Mucosa of rectum (tissue), 2 donors: ENCODE measurements around the gene SRBD1.

ENCODE experiments used
- H3K27ac ChIP-seq, 2 donors: one replicate each; pipeline ENCODE4 v1.7.0; 2013; ENCODE audit warnings: inconsistent platforms in 2 of 2, low read depth in 2 of 2, low read length in 2 of 2
- H3K27me3 ChIP-seq, 2 donors: one replicate each; pipeline ENCODE4 v1.7.0; 2013; ENCODE audit warnings: low read length in 2 of 2; ENCODE audit not compliant: control insufficient read depth in 2 of 2, insufficient read depth in 2 of 2
- H3K36me3 ChIP-seq, 2 donors: one replicate each; pipeline ENCODE4 v1.7.0; 2013; ENCODE audit warnings: low read length in 2 of 2; ENCODE audit not compliant: control insufficient read depth in 2 of 2, insufficient read depth in 2 of 2
- H3K4me1 ChIP-seq, 2 donors: one replicate each; pipeline ENCODE4 v1.7.0; 2013; ENCODE audit warnings: low read length in 2 of 2, mild to moderate bottlenecking in 1 of 2; ENCODE audit not compliant: control insufficient read depth in 2 of 2, insufficient read depth in 2 of 2
- H3K4me3 ChIP-seq, 2 donors: one replicate each; pipeline ENCODE4 v1.7.0; 2013; ENCODE audit warnings: low read length in 2 of 2
- H3K9ac ChIP-seq, 2 donors: one replicate each; pipeline ENCODE4 v1.7.0; 2013; ENCODE audit warnings: low read length in 2 of 2, low read depth in 1 of 2, mild to moderate bottlenecking in 1 of 2
- H3K9me3 ChIP-seq, 2 donors: one replicate each; pipeline ENCODE4 v1.7.0; 2013; ENCODE audit warnings: low read length in 2 of 2; ENCODE audit not compliant: control insufficient read depth in 2 of 2
- donor health status: healthy.
- donor health status: Normal muscosa, but diverticular disease.

Gene SRBD1

DNA sequence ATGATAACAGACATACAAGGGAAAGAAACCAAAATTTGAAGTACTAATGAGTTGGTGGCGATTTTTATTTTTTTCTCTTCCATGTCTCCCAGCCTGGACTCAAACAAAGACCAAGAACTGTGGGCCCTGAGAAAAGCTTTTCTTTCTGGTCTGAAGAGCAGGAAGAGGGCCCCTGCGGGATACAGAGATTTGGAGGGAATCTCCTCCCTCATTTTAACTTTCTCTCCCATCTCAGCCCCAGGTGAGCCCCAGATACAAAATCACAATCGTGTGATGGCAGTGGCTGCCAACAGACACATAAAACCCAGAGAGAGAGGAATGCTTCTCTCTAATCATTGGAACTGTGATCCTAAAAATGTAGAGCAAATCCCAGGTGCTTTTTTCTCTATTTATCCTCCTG is 20.9 kb upstream of the SRBD1 start:
- Histone ChIP-seq H3K4me1 (no peaks in the 10 kb centered on the region), H3K9ac (no peak overlapping the region), H3K36me3 (no peaks in the 10 kb centered on the region), H3K27ac (no peak overlapping the region), H3K9me3 (no peaks in the 10 kb centered on the region), H3K27me3 (no peaks in the 10 kb centered on the region), H3K4me3 (no peak overlapping the region)

DNA sequence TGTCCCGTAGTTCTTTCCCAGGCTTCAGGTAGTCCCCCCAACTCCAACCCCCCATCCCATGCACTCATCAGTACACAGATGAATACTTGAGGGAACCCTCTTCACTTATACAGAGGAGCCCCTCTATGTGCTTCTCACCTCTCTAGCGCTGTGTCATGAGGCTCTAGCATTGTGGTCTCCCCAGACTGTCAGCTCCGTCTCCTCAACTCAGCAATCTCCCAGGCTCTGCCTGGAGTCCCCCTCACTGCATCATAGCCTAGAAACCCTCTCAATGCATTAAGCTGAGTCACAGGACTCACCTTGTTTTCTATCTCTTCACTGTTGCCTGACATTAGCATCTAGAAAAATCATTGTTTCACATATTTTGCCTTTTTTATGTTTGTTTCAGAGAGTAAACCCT is 20.3 kb upstream of the SRBD1 start:
- no peak overlapping the region for H3K27ac ChIP-seq
- H3K9me3 ChIP-seq, result no peaks in the 10 kb centered on the region
- no peak overlapping the region for H3K9ac ChIP-seq
- no peaks in the 10 kb centered on the region for H3K36me3 ChIP-seq
- H3K27me3 ChIP-seq, result no peaks in the 10 kb centered on the region
- no peak overlapping the region for H3K4me3 ChIP-seq
- peaks cover 0 to 2% of the 10 kb centered on the region in 2 donors for H3K4me1 ChIP-seq

DNA sequence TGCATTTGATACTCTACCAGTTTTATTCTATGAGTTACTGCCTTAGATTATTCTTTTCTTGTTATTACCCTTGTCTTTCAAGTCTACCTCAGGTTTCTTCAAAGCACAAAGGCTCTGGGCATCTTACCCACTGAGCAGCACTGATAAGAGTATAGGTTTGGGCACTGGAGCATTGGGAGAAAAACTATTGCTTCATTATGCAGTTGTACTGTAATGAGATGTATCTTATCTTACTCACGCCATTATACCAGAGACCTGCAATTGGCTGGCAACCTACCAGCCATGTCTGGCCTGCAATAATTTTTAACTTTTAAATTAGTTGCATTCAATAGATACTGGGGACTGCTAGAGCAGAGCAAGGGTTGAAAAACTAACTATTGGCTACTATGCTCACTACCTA is 18.9 kb upstream of the SRBD1 start:
- no peak overlapping the region for H3K27ac ChIP-seq

DNA sequence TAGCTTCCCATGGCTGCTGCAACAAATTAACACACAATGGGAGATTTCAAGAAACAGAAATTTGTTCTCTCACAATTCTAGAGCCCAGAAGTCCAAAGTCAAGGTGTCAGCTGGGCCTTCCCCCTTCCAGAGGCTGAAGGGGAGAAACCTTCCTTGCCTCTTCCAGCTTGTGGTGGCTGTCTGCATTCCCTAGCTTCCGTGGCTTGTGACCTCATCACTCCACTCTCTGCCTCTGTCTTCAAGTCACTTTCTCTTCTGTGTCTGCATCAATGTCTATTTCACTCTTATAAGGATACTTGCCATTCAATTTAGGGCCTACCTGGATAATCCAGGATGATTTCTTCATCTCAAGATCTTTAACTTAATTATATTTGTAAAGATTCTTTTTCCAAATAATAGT is 16.8 kb upstream of the SRBD1 start:
- Histone ChIP-seq H3K27me3 (no peaks in the 10 kb centered on the region), H3K4me1 (peaks cover 0 to 2% of the 10 kb centered on the region in 2 donors), H3K9ac (no peak overlapping the region), H3K4me3 (no peak overlapping the region), H3K36me3 (no peaks in the 10 kb centered on the region), H3K27ac (no peak overlapping the region), H3K9me3 (no peaks in the 10 kb centered on the region)

More for the DNA sequence above, 18.9 kb upstream of the SRBD1 start:
- Histone ChIP-seq H3K36me3 (no peaks in the 10 kb centered on the region), H3K27me3 (no peaks in the 10 kb centered on the region), H3K9ac (no peak overlapping the region), H3K9me3 (no peaks in the 10 kb centered on the region), H3K4me3 (no peak overlapping the region), H3K4me1 (peaks cover 0 to 2% of the 10 kb centered on the region in 2 donors)

DNA sequence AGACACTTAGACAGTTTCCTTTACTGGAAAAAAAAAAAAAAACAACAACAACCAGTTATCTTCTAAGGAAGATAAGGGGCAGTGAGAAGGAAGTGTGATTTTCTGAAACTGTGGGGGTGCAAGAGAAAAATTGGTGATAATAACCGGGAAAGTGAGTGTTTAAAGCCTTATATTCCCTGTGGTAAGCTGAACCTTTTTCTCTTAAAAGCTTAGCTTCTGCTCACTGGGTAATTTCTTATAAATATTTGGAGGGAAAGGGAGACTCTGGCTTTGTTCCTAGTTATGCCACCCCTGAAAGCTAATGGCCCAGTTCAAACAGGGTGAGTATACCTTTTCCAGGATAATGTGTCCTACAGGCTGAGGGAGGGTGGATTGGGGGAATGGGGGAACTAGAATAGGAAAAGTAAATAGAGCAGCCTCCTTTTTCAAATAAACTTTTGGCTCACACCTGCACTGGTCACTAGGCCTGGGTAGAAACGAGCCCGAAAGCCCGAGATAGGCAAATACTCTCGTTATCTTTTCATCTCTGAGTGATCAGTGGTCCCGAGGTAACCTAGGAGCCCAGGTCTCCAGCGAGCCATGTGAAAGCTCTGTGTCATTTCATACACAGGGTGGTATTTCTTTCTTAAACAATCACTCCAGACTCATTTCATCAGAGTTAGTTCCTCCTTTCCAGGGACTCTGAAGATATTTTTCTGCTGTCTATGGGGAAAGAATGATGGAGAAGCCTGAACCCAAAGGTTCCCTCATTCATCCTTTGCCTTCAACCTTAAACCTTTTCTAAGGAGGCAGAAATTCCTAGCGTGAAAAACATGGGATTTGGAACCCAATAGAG is 15.5 kb upstream of the SRBD1 start:
- Histone ChIP-seq H3K4me3 (no peak overlapping the region), H3K27ac (no peak overlapping the region), H3K27me3 (no peaks in the 10 kb centered on the region), H3K9me3 (no peaks in the 10 kb centered on the region), H3K9ac (no peak overlapping the region), H3K36me3 (no peaks in the 10 kb centered on the region), H3K4me1 (peaks cover 0 to 2% of the 10 kb centered on the region in 2 donors)

DNA sequence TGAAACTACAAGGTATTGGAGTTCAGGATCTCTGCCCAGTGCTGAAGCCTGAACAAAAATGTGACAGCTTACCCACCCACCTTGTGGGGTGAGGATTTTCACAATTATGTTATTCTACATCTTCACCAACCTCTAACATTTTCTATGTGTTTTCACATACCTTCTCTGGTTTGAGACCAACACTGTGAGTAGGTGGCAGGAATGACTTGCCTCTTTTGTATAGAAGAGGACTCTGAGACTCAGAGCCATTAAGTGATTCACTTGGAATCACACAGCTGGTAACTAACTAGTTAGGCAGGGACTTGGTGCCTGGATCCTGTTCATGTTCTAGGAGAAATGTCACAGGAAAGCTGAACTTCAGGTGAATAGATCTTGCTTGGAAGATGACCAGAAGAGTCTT is 14.8 kb upstream of the SRBD1 start:
- Histone ChIP-seq H3K27me3 (no peaks in the 10 kb centered on the region), H3K36me3 (no peaks in the 10 kb centered on the region), H3K4me3 (no peak overlapping the region), H3K9ac (no peak overlapping the region), H3K9me3 (no peaks in the 10 kb centered on the region), H3K27ac (no peak overlapping the region), H3K4me1 (peaks cover 0 to 2% of the 10 kb centered on the region in 2 donors)

DNA sequence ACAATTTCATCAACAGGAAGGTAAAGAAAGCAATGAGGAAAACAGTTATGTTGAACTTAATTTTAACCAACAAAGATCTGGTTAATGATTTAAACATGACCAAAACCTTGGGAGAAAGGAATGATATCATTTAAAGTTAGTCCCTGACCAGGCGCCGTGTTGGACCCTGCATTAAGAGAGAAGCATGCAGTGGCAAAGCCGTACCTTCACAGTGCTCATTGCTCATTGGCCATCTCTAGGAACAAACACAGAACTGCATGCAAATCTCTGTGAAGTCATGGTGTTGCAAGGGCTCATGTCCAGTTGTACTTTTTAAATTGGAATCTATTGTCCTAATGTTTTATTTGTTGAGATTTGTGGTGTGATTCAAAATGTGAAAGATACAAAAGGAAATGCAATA is 12.0 kb upstream of the SRBD1 start:
- Histone ChIP-seq H3K36me3 (no peaks in the 10 kb centered on the region), H3K9ac (no peak overlapping the region), H3K4me1 (peaks cover 0 to 2% of the 10 kb centered on the region in 2 donors), H3K9me3 (no peaks in the 10 kb centered on the region), H3K4me3 (no peak overlapping the region), H3K27ac (no peak overlapping the region), H3K27me3 (no peaks in the 10 kb centered on the region)

DNA sequence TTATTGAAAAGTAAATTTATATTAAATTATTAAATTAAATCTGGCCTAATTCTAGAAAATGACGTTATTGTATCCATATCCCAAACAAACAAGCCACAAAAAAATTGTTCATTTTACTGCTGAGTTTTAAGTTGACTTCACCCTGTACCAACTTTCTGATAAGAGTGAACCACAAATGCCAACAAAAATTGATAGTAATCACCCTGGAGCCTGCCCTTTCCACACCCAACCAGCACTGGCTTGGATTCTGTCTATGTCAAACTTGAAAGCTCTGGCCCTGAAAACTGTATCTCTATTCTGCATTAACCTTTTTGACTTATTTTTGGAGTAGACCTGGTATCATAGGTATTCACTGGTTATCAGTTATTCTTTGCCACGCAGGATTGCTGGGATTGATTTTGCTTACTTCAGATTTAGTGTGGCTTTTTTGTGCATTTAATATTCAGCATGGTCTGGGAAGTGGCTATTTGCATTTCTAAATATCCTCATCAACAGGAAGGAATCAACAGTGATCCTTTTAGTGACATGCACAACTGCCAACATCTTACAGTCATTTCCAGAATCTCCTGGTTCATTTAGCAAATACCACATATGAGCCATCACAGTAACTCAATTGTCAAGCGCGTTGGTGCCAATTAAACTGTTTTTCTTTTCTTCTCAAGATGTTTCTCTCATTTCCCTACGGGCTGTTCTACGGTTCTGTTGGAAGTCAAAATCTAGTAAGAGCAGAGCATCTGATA is 11.4 kb upstream of the SRBD1 start:
- no peaks in the 10 kb centered on the region for H3K27me3 ChIP-seq
- no peak overlapping the region for H3K4me3 ChIP-seq
- no peaks in the 10 kb centered on the region for H3K9me3 ChIP-seq
- no peak overlapping the region for H3K9ac ChIP-seq
- no peak overlapping the region for H3K27ac ChIP-seq
- peaks cover 0 to 2% of the 10 kb centered on the region in 2 donors for H3K4me1 ChIP-seq
- no peaks in the 10 kb centered on the region for H3K36me3 ChIP-seq

DNA sequence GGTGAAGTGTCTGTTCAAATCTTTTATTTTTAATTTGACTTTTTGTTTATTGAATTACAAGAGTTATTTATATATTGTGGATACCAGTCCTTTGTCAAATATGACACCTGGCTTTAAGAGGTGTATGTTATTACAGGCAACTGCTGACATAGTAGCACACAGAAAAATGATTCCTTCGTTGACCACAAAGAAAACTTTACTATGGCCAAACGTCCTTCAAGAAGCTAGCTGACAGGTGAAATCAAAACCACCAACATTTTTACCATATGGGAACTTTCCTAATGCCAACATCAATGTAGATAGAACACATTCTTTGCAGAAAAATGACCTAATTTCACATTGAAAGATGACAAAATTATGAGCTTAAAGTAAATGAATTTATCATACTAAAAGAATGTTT is 6.4 kb upstream of the SRBD1 start:
- Histone ChIP-seq H3K4me1 (no peaks in the 10 kb centered on the region), H3K27ac (no peak overlapping the region), H3K4me3 (no peak overlapping the region), H3K9ac (no peak overlapping the region), H3K27me3 (no peaks in the 10 kb centered on the region), H3K9me3 (no peaks in the 10 kb centered on the region), H3K36me3 (no peaks in the 10 kb centered on the region)

DNA sequence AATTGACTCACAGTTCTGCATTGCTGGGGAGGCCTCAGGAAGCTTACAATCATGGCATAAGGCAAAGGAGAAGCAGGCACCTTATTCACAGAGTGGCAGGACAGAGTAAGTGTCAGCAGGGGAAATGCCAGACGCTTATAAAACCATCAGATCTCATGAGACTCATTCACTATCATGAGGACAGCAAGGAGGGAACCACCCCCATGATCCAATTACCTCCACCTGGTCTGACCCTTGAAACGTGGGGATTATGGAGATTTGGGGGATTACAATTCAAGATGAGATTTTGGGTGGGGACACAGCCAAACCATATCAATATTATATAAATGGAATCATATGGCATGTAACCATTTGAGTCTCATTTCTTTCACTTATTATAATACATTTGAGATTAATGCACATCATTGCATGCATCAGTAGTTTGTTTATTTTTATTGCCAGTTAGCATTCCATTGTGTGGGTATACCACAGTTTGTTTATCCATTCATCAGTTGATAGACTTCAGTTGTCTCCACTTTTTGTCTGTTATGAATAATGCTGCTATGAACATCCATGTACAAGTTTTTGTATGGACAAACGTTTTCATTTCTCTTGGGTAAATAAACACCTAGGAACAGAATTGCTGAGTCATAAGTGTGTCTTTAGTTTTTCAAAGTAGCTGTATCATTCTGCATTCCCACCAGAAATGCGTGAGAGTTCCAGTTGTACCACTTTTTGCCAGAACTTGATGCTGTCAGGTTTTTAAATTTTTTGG is 5.8 kb upstream of the SRBD1 start:
- Histone ChIP-seq H3K27me3 (no peaks in the 10 kb centered on the region), H3K4me1 (no peaks in the 10 kb centered on the region), H3K4me3 (no peak overlapping the region), H3K9ac (no peak overlapping the region), H3K9me3 (no peaks in the 10 kb centered on the region), H3K36me3 (no peaks in the 10 kb centered on the region), H3K27ac (no peak overlapping the region)
